Astrocyte (in vitro differentiated cells and primary cell): ENCODE results near the gene SMIM5.

Experiments
- EZH2 ChIP-seq: IDR thresholded peaks from 2 replicates; pipeline ENCODE4 v1.6.1; 2012; ENCODE audit warnings: mild to moderate bottlenecking, low read length, inconsistent platforms; ENCODE audit not compliant: insufficient read depth
- TF ChIP-seq, protein P1 (sequence below): IDR thresholded peaks from 2 replicates; pipeline ENCODE4 v1.5.1; 2011; ENCODE audit warnings: low read depth, mild to moderate bottlenecking, inconsistent platforms, low read length, moderate library complexity; ENCODE audit not compliant: insufficient read depth

DNA sequence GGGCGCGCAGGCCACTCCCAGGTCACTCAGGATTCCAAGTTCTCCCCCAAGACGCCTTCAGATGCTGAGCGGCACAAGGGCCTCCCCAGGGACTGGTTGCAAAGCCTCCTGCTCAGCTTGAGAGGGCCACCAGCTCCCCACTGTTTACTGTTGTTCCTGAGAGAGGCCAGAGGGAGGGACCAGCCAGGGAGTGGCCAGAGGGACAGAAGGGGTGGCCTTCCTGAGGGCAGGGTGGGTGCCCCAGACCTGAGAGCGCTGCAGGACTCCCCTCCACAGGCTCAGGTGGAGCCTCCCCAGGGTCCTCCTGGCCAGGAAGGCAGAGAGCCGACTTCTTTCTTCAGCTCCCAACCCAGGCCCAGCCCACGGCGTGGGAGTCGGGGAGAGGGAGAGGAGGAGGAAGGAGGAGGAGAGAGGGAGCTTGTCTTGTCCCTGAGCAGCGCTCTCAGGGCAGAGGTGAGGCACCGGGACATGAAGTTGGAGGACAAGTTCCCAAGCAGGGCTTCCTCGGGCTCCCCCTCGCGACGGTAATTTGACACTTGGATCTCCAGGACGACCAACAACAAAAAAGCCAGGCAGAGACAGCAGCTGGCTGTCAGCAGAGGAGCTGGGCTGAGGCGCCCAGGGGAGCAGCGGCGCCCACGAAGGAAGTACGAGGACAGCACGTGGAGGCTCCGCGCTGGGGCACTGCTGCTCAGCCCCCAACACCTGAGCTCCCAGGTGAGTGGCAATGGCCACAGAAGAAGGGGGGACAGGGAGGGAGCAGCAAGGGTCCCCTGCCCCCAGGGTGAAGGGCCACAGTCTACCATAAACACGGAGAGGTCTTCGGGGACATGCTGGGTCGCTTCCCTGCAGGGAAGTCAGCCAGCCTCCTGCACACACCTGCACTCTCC, 497 bp downstream of the SMIM5 start:
- TF ChIP-seq, protein P1, sequence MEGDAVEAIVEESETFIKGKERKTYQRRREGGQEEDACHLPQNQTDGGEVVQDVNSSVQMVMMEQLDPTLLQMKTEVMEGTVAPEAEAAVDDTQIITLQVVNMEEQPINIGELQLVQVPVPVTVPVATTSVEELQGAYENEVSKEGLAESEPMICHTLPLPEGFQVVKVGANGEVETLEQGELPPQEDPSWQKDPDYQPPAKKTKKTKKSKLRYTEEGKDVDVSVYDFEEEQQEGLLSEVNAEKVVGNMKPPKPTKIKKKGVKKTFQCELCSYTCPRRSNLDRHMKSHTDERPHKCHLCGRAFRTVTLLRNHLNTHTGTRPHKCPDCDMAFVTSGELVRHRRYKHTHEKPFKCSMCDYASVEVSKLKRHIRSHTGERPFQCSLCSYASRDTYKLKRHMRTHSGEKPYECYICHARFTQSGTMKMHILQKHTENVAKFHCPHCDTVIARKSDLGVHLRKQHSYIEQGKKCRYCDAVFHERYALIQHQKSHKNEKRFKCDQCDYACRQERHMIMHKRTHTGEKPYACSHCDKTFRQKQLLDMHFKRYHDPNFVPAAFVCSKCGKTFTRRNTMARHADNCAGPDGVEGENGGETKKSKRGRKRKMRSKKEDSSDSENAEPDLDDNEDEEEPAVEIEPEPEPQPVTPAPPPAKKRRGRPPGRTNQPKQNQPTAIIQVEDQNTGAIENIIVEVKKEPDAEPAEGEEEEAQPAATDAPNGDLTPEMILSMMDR: peak; percentile 63
- TF ChIP-seq EZH2: no peak
